Effector CD4-positive, alpha-beta T cell (primary cell): Measurements from ENCODE around the gene CYB5R4.
"Not testable (repeated sequence)": the region's sequence is repeated elsewhere in the genome, so short reads cannot be mapped to it uniquely, and the experiment has no call there.

ENCODE experiments used
- DNase-seq: peaks from one replicate; pipeline ENCODE4 v3.0.0-alpha.2; 2020

CYB5R4 gene

DNA sequence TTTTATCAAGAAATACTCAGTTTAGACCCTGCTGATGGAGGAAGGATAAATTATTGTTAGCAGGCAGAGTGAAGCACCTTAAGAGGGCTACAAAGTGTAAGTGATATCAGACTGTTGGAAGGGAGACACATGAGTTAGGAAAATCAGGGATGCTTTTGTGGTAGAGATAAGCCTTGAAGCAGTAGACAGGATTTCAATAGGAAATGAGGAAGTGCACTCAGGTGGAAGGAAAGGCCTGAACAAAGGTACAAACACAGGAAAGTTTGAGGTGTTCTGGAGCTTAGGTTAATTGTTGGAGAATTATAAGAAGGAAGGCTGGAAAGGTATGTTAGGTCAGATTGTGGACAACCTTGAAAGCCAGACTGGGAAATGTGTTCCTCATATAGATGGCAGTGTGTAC lies 7.6 kb downstream of the CYB5R4 start:
- no peak for DNase-seq

DNA sequence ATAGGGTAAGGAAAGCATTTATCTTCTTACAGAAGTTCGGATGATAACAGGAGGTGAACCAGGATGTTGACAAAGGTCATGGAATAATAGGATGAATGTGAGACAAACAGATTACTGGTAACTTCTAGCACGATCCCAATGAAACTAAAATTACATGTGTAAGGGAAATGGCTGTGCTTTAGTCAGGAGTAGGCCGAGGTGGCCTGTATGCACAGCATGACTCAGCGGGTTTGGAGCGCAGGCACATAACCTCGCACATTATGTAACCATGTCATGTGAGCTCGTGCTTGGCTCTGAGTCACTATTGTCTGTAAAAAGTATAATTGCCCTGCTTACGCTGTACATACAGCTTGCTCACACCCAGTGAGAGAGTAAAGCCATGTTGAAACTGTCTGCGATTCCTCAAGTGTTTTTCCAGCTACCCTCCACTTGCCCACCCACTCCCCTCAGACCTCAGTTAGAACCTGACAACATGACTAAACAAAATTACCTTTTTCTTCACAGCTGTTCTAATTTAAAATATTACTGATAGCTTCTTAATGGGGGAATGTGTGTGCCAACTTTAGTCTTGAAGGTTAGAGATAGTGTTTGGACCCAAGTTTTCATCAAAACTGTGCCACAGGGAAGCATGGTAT lies 8.2 kb downstream of the CYB5R4 start:
- DNase-seq = no peak

DNA sequence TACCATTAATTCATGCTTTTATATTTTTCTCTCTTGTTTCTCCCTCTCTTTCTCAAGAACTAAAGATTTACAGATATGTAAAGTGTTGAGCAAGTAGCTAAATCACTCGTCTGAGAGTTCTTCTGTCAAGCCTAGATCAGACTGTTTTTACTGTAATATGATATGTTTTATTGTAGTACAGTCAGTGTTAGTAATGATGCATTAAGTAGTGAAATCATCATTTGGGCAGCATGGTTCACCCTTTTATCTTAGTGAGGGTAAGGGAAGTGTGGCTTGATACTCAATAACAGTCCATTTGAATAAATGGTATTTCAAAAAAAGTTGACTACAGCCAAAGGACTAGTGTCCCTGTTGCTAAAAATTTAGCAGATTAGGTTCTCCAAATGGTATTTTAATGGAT lies 9.2 kb downstream of the CYB5R4 start:
- DNase-seq = no peak

DNA sequence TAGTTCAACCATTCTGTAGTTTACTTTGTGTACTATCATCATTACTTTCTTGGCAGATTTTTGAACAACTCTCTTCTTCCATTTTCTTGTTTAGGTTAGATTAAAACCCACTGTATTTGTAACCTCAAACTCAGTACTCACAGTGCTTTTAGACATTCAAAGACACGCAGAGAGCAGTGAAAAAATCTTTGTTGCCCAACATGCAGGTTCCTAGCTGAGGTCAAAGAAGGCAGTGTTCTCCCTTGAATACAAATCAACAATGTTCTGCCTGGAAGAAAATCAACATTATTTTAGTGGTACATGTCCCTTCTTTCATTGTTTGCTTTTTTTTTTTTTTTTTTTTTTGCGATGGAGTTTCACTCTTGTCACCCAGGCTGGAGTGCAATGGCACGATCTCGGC lies 11.2 kb downstream of the CYB5R4 start:
- DNase-seq = no peak

DNA sequence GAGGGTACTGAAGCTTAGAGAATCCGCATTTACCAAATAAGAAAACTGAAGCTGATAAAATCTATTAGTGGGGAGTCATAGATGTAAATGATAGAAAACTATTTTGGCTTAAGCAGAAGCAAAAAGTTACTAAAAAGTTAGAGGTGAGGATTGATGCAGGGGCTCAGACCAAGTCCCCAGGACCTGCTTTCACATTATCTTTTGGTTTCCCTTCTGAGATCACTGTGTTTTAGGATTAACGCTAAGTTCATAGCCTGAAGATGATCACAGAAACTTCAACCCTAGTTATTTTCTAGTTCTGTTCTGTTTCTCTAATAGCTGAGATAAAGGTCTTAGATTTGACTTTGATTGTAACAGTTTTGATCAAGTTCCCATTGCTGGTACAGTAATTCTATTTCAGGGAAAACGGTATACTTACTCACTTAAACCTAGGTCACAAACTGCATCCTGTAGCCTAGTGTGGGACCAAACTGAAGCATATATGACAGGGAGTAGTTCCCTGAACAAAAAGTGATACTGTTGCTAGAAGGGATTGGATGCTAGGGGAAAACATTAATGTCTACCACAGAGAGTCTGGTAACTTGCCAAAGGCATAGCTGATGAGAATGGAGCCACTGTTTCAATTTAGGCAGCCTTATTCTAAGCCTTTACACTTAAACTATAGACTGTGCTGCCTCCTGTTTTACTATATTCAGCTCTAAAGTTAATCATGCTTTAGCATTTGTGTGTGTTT lies 13.1 kb downstream of the CYB5R4 start:
- DNase-seq = no peak

DNA sequence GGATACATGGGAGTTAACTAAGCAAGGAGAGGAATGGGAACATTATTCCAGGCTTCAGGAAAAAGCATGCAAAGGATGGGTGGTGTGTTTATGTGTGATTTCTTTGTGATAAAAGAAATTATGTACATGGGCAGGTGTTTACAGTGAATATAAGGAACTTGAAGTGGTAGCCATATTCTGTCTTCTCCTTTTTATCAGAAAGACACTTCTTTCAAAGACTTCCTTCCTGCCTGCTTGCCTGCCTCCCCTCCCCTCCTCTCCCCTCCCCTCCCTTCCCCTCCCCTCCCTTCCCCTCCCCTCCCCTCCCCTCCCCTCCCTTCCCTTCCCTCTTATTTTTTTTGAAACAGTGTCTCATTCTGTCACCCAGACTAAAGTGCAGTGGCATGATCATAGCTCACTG lies 14.4 kb downstream of the CYB5R4 start:
- no peak for DNase-seq

DNA sequence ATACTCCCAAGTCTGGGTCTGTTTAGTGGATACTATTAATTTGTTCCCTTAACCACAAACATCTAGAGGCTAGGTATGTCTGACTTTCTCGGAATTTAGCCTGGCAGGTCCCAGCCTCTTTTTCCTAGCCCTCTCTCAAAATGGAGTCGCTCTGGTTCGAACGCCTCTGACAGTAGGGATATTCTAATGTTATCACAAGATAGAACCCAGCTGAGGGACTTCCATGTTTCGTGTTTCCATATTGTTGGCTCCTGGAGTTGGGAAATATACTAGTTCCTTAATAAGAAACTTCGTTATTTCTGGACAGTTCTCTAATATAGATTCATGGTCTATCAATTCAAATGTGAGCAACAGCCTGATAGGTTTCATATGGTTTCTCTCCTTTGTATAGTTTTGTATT lies 16.4 kb downstream of the CYB5R4 start:
- no peak for DNase-seq

DNA sequence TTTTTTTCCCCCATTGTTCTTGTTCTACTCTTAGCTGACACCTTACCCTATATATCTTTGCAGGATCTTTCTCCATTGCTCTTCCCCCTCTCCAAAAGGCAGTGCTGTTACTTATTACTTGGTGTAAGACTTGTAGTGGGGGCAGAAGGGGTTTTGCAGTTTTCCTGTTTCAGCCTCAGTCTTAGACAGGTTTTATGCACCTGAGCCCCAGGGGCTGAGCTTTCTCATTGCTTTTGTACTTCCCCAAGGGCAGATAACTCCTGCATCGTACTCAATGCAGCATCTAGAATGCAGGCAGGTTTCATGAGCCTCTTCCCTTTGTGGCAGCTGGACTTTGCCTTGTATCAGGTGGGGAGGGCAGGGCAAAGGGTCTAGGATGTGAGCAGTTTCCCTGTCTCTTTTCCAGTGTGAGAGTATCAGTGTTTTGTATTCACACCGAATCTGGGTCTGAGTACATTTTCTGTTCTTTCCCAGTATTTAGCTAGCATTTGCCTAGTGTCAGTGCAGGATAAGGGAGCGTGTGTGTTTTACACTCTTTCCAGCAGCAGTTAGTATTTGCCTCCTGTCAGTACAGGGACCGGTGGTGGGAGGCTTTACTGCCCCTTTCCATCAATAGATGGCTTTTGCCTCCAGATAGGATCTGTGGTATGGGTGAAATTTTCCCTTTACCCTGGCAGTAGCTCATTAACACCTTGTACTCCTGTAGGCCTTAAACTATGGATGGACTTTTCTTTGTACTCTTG lies 19.6 kb downstream of the CYB5R4 start:
- DNase-seq = no peak

DNA sequence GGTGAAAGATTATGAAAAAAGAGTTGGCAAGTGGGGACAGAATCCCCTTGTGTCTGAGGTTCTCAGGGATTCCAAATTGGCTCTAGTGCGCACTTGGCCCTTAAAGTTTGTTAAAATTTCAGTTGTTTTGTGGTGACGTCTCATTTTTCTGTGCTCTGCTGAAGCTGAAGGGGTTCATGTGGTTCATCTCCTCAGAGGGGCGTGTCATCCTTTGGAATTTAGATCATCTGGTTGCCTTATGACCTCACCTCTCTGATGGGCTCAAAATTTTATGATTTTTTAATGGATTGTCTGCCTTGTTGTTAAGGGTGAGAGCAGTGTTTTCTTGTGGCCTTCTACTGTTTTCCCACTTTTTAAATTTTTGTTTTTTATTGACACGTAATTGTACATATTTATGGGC lies 20.3 kb downstream of the CYB5R4 start:
- DNase-seq = no peak

DNA sequence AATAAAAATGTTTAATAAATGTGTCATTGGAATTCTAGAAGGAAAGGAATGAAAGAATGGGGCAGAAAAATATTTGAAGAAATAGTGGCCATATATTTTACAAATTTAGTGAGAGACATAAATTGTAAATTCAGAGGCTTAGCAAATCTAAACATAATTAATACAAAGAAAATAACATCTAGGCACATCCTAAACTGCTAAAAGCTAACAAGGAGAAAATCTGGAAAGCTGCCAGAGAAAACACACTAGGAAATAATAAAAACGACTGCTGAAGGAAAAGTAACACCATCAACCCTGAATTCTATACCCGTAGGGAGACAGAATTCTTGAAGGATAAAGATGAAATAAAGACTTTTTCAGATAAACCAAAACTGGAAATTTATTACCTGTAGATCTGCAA lies 23.8 kb downstream of the CYB5R4 start:
- no peak for DNase-seq

DNA sequence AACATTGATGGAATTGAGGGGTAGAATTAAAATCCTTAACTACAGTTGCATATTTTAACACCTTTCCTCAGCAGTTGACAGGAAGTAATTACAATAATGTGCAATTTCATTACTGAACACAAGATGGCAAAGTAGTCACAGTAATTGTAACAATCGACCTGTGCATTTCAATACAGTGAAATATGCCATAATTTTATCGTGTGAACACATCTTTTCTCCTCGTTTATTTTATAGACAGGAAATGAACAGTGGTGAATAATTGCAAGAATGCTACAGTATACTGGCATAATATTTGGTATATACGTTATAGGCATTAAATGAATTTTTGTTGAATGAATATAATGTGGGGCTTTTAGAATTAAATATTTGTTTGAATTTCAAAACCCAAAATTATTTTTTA lies 25.0 kb downstream of the CYB5R4 start:
- no peak for DNase-seq

DNA sequence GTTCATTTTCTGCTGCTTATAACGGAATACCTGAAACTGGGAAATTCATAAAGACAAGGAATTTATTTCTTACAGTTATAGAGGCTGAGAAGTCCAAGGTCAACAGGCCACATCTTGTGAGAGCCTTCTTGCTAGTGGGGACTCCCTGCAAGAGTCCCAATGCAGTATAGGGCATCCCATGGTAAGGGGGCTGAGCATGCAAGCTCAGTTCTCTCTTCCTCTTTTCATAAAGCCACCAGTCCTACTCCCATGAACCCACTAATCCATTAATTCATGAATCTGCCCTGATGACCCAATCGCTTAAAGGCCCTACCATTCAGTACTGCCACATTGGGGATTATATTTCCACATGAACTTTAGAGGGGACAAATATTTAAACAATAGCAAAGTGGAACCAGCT lies 26.5 kb downstream of the CYB5R4 start:
- no peak for DNase-seq

DNA sequence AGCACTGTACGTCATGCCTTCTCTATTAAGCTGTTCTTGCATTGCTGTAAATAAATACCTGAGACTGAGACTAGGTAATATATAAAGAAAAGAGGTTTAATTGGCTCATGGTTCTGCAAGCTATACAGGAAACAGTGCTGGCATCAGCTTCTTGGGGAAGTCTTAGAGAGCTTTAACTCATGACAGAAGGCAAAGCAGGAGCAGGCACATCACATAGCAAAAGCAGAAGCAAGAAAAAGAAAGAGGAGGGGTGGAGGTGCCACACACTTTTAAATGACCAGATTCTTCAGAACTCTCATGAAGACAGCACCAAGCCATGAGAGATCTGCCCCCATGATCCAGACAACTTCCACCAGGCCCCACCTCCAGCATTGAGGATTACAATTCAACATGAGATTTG lies 30.1 kb downstream of the CYB5R4 start:
- DNase-seq = no peak

DNA sequence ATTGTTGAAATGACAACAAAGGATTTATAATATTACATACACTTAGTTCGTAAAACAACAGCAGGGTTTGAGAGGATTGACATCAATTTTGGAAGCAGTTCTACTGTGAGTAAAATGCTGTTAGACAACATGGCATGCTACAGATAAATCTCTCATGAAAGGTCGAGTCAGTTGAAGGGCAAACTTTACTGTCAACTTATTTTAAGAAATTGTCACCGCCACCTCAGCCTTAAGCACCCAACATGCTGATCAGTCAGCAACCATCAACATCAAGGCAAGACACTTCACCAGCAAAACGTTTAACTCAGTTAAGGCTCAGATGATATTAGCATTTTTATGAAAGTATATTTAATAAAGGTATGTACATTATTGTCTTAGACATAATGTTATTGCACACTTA lies 31.0 kb downstream of the CYB5R4 start:
- no peak for DNase-seq

DNA sequence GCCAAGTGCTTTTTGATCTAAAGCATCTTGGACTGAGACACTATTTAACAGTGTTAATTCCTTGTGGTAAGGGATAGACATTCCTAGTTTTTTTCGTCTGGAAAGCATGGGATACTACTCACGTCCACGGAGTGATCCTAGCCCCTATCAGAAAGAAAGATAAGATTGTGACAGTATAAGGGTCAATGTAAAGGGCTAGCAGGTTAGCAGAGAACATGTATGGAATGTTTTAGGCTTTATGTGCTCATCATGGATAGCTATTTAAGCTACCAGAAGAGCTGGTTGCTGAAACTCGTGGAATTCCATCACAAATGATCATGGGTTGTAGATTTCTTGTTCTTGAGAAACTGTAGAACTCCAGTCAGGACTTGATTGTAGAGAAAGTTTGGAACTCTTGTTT lies 32.1 kb downstream of the CYB5R4 start:
- no peak for DNase-seq

DNA sequence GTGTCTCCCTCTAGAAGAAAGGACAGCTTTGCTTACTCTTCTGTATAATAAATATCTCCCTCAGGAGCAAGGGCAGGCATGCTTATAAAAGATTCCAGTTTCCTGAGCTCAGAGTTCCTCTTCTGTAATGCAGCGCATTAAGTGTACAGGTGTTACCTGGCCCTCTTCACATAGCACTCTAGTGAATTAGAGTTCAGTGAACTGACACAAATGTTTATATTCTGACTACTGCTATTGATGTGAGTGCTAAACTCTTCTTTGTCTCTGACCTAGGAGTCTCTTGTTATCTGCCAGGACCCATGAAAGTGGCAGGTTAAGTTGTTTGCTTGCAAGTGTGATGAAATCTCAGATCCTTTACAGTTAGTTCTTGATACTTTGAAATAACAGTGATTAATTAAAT lies 33.5 kb downstream of the CYB5R4 start:
- no peak for DNase-seq

DNA sequence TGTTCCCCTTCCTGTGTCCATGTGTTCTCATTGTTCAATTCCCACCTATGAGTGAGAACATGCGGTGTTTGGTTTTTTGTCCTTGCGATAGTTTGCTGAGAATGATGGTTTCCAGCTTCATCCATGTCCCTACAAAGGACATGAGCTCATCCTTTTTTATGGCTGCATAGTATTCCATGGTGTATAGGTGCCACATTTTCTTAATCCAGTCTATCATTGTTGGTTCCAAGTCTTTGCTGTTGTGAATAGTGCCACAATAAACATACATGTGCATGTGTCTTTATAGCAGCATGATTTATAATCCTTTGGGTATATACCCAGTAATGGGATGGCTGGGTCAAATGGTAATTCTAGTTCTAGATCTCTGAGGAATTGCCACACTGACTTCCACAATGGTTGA lies 37.6 kb downstream of the CYB5R4 start:
- DNase-seq = not testable (repeated sequence)

DNA sequence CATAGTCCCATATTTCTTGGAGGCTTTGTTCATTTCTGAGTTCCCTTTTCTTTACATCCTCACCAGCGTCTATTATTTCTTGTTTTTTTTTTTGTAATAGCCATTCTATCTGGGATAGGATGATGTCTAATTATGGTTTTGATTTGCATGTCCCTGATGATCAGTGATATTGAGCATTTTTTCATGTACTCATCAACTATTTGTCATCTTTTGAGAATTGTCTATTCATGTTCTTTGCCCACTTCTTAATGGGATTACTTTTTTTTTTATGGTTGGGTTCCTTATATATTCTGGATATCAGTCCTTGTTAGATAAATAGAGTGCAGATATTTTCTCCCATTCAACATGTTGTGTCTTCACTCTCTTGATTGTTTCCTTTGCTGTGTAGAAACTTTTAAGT lies 42.1 kb downstream of the CYB5R4 start:
- no peak for DNase-seq

DNA sequence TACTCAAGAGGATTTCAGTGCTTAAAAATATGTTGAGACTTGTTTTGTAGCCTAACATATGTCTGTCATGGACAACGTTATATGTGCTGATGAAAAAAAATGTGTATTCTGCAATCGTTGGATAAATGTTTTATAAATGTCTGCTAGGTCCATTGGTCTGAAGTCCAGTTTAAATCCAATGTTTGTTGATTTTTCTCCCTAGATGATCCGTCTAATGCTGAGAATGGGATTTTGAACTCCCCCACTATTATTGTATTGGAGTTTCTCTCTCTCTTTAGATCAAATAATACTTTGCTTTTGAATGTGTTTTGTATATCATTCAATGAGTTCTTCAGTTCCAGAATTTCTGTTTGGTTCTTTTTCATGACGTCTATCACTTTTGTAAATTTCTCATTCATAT lies 44.9 kb downstream of the CYB5R4 start:
- DNase-seq = no peak

DNA sequence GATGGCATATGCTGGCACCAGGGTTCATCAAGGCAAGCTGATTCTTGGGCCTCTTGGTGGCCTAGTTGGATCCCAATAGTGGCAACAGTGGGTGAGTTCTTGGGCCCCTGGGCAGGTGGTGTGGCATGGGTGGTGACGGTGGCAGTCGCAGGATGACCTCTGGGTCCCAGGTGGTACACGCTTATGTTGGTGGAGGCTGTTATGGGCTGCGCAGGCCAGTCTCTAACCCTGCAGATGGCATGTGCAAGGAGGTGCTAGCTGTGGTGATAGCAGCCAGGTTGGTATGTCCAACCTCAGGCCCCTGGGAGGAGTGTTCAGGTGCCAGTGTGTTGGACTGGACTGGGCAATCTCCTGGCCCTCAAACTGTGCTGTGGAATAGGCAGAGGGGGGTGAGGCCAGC lies 46.2 kb downstream of the CYB5R4 start:
- DNase-seq = no peak

DNA sequence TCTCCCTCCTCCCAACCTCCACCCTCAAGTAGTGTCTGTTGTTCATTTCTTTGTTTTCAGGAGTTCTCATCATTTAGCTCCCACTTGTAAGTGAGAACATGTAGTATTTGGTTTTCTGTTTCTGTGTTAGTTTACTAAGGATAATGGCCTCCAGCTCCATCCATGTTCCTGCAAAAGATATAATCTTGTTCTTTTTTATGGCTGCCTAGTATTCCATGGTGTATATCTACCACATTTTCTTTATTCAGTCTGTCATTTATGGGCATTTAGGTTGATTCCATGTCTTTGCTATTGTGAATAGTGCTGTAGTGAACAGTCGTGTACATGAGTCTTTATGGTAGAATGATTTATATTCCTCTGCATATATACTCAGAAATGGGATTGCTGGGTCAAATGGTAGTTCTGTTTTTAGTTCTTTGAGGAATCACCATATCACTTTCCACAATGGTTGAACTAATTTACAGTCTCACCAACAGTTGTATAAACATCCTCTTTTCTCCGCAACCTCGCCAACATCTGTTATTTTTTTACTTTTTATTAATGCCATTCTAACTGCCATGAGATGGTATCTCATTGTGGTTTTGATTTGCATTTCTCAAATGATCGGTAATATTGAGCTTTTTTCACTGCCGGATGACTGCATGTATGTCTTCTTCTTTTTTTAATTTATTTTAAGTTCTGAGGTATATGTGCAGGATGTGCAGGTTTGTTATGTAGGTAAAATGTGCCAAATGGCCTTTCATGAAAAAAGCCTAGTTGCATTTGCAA lies 48.3 kb downstream of the CYB5R4 start:
- not testable (repeated sequence) for DNase-seq

DNA sequence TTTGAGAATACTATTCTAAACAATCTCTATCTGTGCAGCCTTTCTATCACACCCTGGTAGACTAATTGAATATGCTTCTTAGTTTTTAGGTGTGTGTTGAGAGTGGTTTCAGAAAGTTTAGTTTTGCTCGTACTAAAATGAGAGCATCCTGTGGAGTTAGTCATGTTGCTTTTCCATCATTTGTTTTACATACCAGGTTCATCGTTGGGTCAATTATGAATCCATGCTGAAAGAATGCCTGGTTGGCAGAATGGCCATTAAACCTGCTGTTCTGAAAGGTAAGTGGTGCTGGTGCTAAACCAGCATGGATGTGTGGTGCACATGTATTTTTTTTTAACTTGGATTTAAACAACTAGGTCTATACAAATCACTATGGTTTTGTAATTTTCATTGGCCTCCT lies 49.3 kb downstream of the CYB5R4 start:
- no peak for DNase-seq

DNA sequence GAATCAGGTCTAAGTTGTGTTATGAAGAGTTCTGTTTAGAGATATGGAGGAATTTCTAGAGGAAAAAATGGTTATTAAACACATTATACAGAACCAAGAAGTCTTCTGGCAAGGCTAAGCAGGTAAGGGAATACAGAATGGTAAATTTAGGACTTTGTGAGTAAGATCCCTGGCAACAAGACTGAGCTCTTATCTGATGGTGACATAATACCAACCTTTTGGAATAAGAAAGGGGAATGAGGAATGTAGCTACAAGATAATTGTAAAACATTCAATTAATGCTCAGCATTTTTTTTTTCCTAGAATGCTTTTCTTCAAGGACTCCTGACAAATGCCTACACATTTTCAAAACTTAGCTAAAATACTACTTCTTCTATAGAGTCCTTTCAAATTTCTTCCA lies 51.8 kb downstream of the CYB5R4 start:
- no peak for DNase-seq

DNA sequence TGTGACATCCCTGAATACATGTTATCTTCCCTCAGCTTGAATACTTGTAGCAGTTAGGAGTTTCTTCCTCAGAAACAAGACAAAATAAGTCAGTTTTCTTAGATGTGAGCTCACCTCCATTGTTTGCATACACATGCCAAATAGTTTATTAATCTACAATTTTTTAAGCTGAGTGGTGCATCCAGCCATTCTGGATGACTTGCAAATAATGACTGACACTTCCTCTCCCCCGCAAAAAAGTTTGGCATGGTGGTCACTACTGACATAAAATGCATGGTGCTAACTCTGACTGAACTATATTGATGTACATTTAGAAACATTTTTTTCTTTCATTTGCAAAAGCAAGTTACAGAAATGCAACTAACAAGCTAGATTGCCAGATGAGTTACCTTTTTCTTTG lies 55.5 kb downstream of the CYB5R4 start:
- DNase-seq = no peak
